Stimulated activated CD4-positive, alpha-beta T cell treated with anti-CD3 and anti-CD28 coated beads, Interleukin-15, amount 100 ng/mL, for 1 hour (primary cell): ENCODE data around the gene SUSD3.

Source experiments
- DNase-seq, 2 donors: peaks; one replicate each; pipeline ENCODE4 v3.0.0-alpha.2; 2020; ENCODE audit warnings: low read depth in 1 of 2, low spot score in 1 of 2

The SUSD3 gene

GRCh38 chr9:93072383-93072795 is 13.9 kb downstream of the SUSD3 start:
- no peak for DNase-seq

- DNase-seq, result no peak
Measured at GRCh38 chr9:93076101-93076791, 17.7 kb downstream of the SUSD3 start.

- no peak for DNase-seq
Measured at GRCh38 chr9:93076792-93077128, 18.3 kb downstream of the SUSD3 start.

- no peak for DNase-seq
Measured at GRCh38 chr9:93077367-93077766, 18.9 kb downstream of the SUSD3 start.

GRCh38 chr9:93077811-93078210 is 19.3 kb downstream of the SUSD3 start:
- no peak for DNase-seq

GRCh38 chr9:93079371-93079770 is 20.9 kb downstream of the SUSD3 start:
- DNase-seq, result no peak

DNA sequence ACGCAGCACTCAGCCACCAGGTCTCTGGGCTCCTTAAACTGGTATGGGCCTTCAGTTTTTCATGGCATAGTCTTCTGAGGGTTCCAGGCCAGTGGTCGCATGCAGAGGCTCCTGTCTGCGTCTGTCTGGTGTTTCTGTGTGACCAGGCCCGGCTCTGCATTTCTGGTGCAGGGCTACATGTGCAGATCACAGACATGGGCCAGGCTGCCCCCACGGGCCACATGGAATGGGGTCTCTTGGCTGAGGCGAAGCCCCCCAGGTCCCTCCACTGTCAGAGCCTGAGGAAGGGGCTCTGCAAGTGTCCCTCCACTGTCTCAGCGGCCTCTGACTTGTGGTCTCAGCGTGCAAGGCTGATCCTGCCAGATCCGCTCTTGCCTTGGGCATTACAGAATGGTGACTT is 21.9 kb downstream of the SUSD3 start:
- DNase-seq, result no peak

GRCh38 chr9:93081081-93081529 is 22.6 kb downstream of the SUSD3 start:
- DNase-seq, result no peak

DNA sequence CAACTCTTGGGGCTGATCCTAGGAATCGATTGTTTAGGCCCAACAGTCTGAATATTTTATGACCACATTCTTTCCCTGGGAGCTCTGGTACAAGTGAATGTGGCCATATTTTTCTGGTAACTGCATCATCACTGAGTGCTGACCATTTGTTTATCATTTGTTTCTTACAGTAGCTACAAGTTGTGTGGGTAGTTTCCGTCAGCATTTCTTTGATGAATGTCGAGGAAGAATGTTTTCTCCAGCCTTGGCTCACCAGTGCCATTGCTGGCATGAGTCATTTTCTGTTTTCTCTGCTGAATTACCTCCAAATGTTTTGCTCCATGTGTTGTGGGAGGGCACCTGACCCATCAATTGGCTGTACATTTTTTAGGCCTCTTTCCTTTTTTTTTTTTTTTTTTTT is 23.4 kb downstream of the SUSD3 start:
- no peak for DNase-seq

GRCh38 chr9:93082841-93083411 is 24.4 kb downstream of the SUSD3 start:
- DNase-seq, result no peak

GRCh38 chr9:93083592-93084470 is 25.3 kb downstream of the SUSD3 start:
- no peak for DNase-seq

GRCh38 chr9:93084471-93084881 is 26.0 kb downstream of the SUSD3 start:
- no peak for DNase-seq

GRCh38 chr9:93085676-93086075 is 27.2 kb downstream of the SUSD3 start:
- DNase-seq, result no peak

GRCh38 chr9:93086447-93087224 is 28.1 kb downstream of the SUSD3 start:
- DNase-seq, result no peak

DNA sequence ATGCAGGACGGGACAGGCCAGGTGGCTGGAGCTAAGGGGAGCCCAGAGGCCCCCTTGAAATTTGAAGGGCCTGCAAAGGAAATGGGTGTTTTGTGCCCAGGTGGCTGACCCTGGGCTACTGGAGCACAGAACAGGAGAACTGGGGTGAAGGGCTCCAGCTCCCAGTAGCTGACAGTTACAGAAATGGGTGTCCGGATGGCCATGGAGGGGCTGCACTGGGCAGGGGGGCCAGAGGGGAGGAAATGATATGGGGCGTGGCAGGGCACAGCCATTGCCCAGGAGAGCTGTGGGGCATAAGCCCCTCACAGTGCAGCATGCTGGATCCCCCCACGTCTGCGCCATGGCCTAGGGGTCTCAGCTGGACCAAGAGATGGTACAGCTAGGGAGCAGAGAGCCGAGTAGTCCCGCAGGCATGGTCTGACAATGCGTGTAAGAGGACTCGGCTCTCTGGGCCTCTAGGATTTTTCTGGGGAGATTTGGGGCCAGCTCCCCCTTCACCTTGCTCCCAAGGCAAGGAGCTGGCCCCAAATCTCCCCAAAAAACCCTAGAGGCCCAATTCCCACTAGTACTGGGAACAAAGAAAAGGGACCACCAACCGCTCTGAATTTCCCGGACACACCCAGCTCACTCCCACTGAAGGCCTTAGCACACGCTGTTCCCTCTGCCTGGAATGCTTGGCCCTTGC is 29.6 kb downstream of the SUSD3 start:
- DNase-seq, result no peak

- no peak for DNase-seq
Measured at GRCh38 chr9:93088656-93089015, 30.1 kb downstream of the SUSD3 start.

DNA sequence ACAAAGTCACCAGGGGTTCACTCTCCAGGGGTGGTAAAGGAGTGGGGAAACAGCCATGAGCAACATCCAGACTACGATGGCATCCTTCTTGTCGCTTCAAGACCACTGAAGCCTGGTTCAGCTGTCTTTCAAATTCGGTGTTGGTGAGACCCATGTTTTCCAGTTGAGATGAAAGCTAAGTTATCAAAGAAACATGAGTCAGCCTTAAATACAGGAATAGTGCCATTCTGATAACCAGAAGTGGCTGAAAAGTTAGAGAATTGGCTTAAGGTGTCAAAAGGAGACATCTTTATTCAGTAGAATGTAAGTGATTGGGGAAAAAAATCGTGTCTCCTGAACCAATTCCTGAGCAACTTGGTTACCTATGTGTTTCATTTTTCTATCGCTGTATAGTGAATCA is 30.5 kb downstream of the SUSD3 start:
- no peak for DNase-seq

GRCh38 chr9:93089481-93089991 is 31.0 kb downstream of the SUSD3 start:
- DNase-seq, result no peak

GRCh38 chr9:93090091-93090655 is 31.7 kb downstream of the SUSD3 start:
- DNase-seq, result no peak

- no peak for DNase-seq
Measured at GRCh38 chr9:93091056-93091452, 32.6 kb downstream of the SUSD3 start.
